HUES48 (cell line): Measurements from ENCODE around the gene INAFM1.

Experiments used
- H3K27ac ChIP-seq: one replicate; pipeline ENCODE4 v1.7.0; 2013; ENCODE audit warnings: low read depth, low read length, inconsistent platforms
- H3K27me3 ChIP-seq: 2 replicates; pipeline ENCODE4 v1.6.1; 2013; ENCODE audit warnings: mild to moderate bottlenecking, low read length; ENCODE audit not compliant: control insufficient read depth, insufficient read depth
- H3K36me3 ChIP-seq: 2 replicates; pipeline ENCODE4 v1.6.1; 2013; ENCODE audit warnings: low read length; ENCODE audit not compliant: control insufficient read depth, insufficient read depth
- H3K4me1 ChIP-seq: 2 replicates; pipeline ENCODE4 v1.6.1; 2013; ENCODE audit warnings: mild to moderate bottlenecking, low read length; ENCODE audit not compliant: control insufficient read depth, insufficient read depth
- H3K4me3 ChIP-seq: 2 replicates; pipeline ENCODE4 v1.5.1; 2013; ENCODE audit warnings: mild to moderate bottlenecking, low read depth, low read length
- H3K9ac ChIP-seq: 2 replicates; pipeline ENCODE4 v1.6.1; 2013; ENCODE audit warnings: mild to moderate bottlenecking, low read depth, low read length, moderate library complexity
- H3K9me3 ChIP-seq: 2 replicates; pipeline ENCODE4 v1.6.1; 2013; ENCODE audit warnings: low read length; ENCODE audit not compliant: control insufficient read depth, insufficient read depth

INAFM1 gene

GRCh38 chr19:47315125-47315821 is 40.6 kb downstream of the INAFM1 start:
- H3K4me1 ChIP-seq = no peaks in the 10 kb centered on the region
- H3K27ac ChIP-seq = no peak overlapping the region
- H3K9ac ChIP-seq = no peak overlapping the region
- no peaks in the 10 kb centered on the region for H3K36me3 ChIP-seq
- H3K4me3 ChIP-seq = no peak overlapping the region
- H3K9me3 ChIP-seq = no peaks in the 10 kb centered on the region
- H3K27me3 ChIP-seq = no peaks in the 10 kb centered on the region

DNA sequence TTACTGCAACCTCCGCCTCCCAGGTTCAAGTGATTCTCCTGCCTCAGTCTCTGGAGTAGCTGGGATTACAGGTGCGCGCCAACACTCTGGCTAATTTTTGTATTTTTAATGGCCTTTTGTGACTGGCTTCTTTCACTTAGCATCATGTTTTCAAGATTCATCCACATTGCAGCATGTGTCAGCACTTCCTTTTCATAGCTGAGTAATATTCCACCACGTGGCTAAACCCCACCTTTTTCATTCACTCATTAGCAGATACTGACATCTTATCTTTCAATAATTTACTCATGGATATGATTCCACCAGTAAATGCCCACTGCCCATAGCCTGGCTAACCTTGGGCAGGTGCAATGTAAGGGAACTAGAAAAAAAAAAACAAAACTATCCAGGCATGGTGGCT is 41.8 kb downstream of the INAFM1 start:
- no peaks in the 10 kb centered on the region for H3K27me3 ChIP-seq
- no peaks in the 10 kb centered on the region for H3K4me1 ChIP-seq
- H3K9me3 ChIP-seq = no peaks in the 10 kb centered on the region
- H3K9ac ChIP-seq = no peak overlapping the region
- no peaks in the 10 kb centered on the region for H3K36me3 ChIP-seq
- H3K4me3 ChIP-seq = no peak overlapping the region
- H3K27ac ChIP-seq = no peak overlapping the region

DNA sequence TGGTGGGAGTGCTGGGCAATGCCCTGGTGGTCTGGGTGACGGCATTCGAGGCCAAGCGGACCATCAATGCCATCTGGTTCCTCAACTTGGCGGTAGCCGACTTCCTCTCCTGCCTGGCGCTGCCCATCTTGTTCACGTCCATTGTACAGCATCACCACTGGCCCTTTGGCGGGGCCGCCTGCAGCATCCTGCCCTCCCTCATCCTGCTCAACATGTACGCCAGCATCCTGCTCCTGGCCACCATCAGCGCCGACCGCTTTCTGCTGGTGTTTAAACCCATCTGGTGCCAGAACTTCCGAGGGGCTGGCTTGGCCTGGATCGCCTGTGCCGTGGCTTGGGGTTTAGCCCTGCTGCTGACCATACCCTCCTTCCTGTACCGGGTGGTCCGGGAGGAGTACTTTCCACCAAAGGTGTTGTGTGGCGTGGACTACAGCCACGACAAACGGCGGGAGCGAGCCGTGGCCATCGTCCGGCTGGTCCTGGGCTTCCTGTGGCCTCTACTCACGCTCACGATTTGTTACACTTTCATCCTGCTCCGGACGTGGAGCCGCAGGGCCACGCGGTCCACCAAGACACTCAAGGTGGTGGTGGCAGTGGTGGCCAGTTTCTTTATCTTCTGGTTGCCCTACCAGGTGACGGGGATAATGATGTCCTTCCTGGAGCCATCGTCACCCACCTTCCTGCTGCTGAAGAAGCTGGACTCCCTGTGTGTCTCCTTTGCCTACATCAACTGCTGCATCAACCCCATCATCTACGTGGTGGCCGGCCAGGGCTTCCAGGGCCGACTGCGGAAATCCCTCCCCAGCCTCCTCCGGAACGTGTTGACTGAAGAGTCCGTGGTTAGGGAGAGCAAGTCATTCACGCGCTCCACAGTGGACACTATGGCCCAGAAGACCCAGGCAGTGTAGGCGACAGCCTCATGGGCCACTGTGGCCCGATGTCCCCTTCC is 45.5 kb downstream of the INAFM1 start:
- H3K4me1 ChIP-seq = no peaks in the 10 kb centered on the region
- H3K9me3 ChIP-seq = no peaks in the 10 kb centered on the region
- H3K27ac ChIP-seq = no peak overlapping the region
- no peak overlapping the region for H3K4me3 ChIP-seq
- H3K36me3 ChIP-seq = no peaks in the 10 kb centered on the region
- no peak overlapping the region for H3K9ac ChIP-seq
- no peaks in the 10 kb centered on the region for H3K27me3 ChIP-seq

DNA sequence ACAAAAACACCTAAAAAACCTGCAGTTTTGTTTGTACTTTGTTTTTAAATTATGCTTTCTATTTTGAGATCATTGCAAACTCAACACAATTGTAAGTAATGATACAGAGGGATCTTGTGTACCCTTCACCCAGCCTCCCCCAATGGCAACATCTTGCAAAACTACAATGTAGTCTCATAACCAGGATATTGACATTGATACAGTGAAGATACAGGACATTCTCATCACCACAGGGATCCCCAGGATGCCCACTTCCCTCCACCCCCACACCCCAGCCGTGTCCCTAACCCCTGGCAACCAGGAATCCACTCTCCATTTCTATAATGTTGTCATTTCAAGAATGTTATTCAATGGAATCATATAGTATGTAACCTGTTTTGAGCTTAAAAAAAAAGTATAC is 46.9 kb downstream of the INAFM1 start:
- Histone ChIP-seq H3K4me3 (no peak overlapping the region), H3K4me1 (no peaks in the 10 kb centered on the region), H3K27me3 (no peaks in the 10 kb centered on the region), H3K36me3 (no peaks in the 10 kb centered on the region), H3K9me3 (no peaks in the 10 kb centered on the region), H3K9ac (no peak overlapping the region), H3K27ac (no peak overlapping the region)

DNA sequence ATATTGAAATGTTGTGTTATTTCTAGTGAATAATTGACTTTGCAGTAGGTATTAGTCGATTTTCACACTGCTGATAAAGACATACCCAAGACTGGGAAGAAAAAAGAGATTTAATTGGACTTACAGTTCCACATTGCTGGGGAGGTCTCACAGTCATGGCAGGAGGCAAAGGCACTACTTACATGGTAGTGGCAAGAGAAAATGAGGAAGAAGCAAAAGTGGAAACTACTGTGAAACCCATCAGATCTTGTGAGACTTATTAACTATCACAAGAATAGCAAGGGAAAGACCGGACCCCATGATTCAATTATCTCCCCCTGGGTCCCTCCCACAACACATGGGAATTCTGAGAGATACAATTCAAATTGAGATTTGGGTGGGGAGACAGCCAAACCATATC is 47.4 kb downstream of the INAFM1 start:
- Histone ChIP-seq H3K4me3 (no peak overlapping the region), H3K9me3 (no peaks in the 10 kb centered on the region), H3K36me3 (no peaks in the 10 kb centered on the region), H3K4me1 (no peaks in the 10 kb centered on the region), H3K27ac (no peak overlapping the region), H3K9ac (no peak overlapping the region), H3K27me3 (no peaks in the 10 kb centered on the region)

GRCh38 chr19:47323409-47323808 is 48.7 kb downstream of the INAFM1 start:
- Histone ChIP-seq H3K27me3 (no peaks in the 10 kb centered on the region), H3K9ac (no peak overlapping the region), H3K4me1 (no peaks in the 10 kb centered on the region)

GRCh38 chr19:47323872-47324271 is 49.2 kb downstream of the INAFM1 start:
- Histone ChIP-seq H3K27me3 (no peaks in the 10 kb centered on the region), H3K4me3 (no peak overlapping the region), H3K4me1 (no peaks in the 10 kb centered on the region), H3K9ac (no peak overlapping the region), H3K36me3 (no peaks in the 10 kb centered on the region), H3K9me3 (no peaks in the 10 kb centered on the region), H3K27ac (no peak overlapping the region)

More at GRCh38 chr19:47323409-47323808, 48.7 kb downstream of the INAFM1 start:
- H3K27ac ChIP-seq = no peak overlapping the region
- H3K9me3 ChIP-seq = no peaks in the 10 kb centered on the region
- no peaks in the 10 kb centered on the region for H3K36me3 ChIP-seq
- H3K4me3 ChIP-seq = no peak overlapping the region

- Histone ChIP-seq H3K9me3 (no peaks in the 10 kb centered on the region), H3K27ac (no peak overlapping the region), H3K9ac (no peak overlapping the region), H3K27me3 (no peaks in the 10 kb centered on the region), H3K4me1 (no peaks in the 10 kb centered on the region), H3K36me3 (no peaks in the 10 kb centered on the region), H3K4me3 (no peak overlapping the region)
Observed at GRCh38 chr19:47324502-47324901, 49.8 kb downstream of the INAFM1 start.
